Measurements from ENCODE around the gene CPLX3. TPM values are rescaled to one million over a fixed set of nuclear protein-coding genes. Genes with fewer than 3 reads are reported as not detected.

CPLX3 gene
- total RNA-seq, 1 donor from 2014 or later: not detected

DNA sequence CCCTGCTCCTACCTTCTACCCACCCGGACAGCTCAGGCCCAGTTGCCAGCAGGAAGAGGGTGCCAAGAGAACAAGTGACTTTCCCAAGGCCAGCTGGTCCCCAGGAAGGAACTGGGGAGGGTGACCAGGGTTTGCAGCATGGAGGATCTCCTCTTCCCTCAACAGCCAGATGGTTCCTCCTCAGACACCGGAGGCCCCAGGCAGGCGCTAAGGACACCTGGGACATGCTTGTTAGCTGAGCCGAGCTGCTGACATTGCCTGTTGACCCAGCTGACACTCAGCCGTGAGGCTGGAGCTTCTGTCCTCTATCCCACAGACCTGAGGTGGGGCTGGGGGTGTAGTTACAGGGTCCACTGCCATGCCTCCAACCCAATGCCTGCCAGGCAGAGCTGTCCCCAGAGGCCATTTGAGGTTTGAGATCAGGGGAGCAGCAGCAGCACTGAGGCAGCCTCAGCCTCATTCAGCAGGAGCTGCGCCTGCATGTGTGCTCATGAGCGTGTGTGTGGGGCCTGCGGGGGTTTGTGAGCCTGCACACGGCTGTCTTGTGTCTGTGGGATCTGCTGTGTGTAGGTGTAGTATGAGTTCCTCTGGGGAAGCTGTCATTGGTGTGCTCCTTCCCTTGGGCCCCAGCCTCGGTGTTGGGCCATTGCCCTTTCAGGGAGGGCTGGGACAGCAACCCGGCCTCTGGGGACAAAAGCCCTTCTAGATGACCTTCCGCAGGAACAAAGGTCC lies 7.1 kb downstream of the CPLX3 start:
- no peaks in the 10 kb centered on the region for H3K9me3 ChIP-seq (ENCODE audit: control insufficient read depth in 3 of 3, low read length in 3 of 3)

DNA sequence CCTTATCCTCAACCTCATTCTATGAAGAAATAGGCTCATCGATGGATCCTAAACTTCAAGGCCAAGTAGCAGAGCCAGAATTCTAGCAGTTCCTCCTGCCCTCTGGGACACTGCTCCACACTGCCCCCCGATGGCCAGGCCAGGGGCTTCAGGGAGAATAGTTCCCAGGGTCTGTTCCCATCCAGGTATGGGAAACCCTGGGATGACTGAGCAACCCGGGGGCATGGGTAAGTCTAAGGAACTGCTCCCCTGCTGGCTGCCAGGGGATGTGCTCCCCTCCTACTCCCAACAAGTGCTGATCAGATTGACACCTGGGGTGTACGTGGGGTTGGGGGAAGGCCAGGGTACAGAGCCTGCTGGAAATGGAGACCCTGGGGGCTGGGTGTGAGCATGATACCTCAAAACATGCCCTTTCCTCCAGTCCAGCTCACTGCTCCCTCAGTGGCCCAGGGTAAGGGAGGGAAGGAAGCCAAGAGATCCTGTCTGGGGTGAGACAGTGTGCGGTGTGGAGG lies 8.9 kb downstream of the CPLX3 start:
- Histone ChIP-seq H3K9ac (ENCODE audit: low read depth in 1 of 3, low read length in 3 of 3) (peak overlapping the region in 1 of 3 donors; percentile 3), H3K27me3 (ENCODE audit: control insufficient read depth in 3 of 3, insufficient read depth in 3 of 3, low read length in 3 of 3) (no peaks in the 10 kb centered on the region), H3K9me3 (ENCODE audit: control insufficient read depth in 3 of 3, low read length in 3 of 3) (no peaks in the 10 kb centered on the region), H3K27ac (ENCODE audit: low read depth, low read length) (no peak overlapping the region), H3K4me1 (ENCODE audit: control insufficient read depth in 3 of 3, insufficient read depth in 3 of 3, low read length in 3 of 3) (peaks cover 5 to 34% (median 30%) of the 10 kb centered on the region in 3 donors), H3K4me3 (ENCODE audit: low read length in 3 of 3) (no peak overlapping the region), H3K36me3 (ENCODE audit: control insufficient read depth in 3 of 3, insufficient read depth in 3 of 3, low read length in 3 of 3) (peaks cover 11 to 37% (median 24%) of the 10 kb centered on the region in 3 donors)

More for the DNA sequence above, 7.1 kb downstream of the CPLX3 start:
- Histone ChIP-seq H3K27ac (ENCODE audit: low read depth, low read length) (no peak overlapping the region), H3K27me3 (ENCODE audit: control insufficient read depth in 3 of 3, insufficient read depth in 3 of 3, low read length in 3 of 3) (peaks cover 0 to 2% (median 2%) of the 10 kb centered on the region in 3 donors), H3K4me1 (ENCODE audit: control insufficient read depth in 3 of 3, insufficient read depth in 3 of 3, low read length in 3 of 3) (peaks cover 5 to 34% (median 31%) of the 10 kb centered on the region in 3 donors), H3K4me3 (ENCODE audit: low read length in 3 of 3) (no peak overlapping the region), H3K9ac (ENCODE audit: low read depth in 1 of 3, low read length in 3 of 3) (no peak overlapping the region), H3K36me3 (ENCODE audit: control insufficient read depth in 3 of 3, insufficient read depth in 3 of 3, low read length in 3 of 3) (peaks cover 8 to 20% (median 15%) of the 10 kb centered on the region in 3 donors)

DNA sequence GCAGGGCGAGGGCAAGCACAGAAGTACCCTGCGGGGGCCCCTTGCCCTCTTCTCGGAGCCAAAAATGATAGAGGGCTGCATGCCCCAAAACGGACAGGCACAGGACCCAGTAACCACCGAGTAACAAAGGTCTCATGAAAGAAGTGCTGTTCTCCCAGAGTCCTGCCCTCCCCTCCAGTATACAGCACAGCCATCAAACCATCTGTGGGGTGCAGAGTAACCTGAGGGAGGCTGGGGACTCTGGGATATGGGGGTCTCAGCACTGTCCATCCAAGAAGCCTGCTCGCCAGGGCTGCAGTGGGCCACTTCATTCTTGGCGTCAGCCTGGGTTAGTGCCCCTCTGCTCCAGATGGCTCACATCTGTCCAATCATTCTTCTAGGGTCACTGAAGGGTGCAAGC lies 10.4 kb downstream of the CPLX3 start:
- no peaks in the 10 kb centered on the region for H3K9me3 ChIP-seq (ENCODE audit: control insufficient read depth in 3 of 3, low read length in 3 of 3)
- no peaks in the 10 kb centered on the region for H3K27me3 ChIP-seq (ENCODE audit: control insufficient read depth in 3 of 3, insufficient read depth in 3 of 3, low read length in 3 of 3)
- peaks cover 8 to 24% (median 17%) of the 10 kb centered on the region in 3 donors for H3K4me1 ChIP-seq (ENCODE audit: control insufficient read depth in 3 of 3, insufficient read depth in 3 of 3, low read length in 3 of 3)
- H3K9ac ChIP-seq (ENCODE audit: low read depth in 1 of 3, low read length in 3 of 3): no peak overlapping the region
- no peak overlapping the region for H3K4me3 ChIP-seq (ENCODE audit: low read length in 3 of 3)
- H3K27ac ChIP-seq (ENCODE audit: low read depth, low read length): no peak overlapping the region
- peaks cover 22 to 45% (median 34%) of the 10 kb centered on the region in 3 donors for H3K36me3 ChIP-seq (ENCODE audit: control insufficient read depth in 3 of 3, insufficient read depth in 3 of 3, low read length in 3 of 3)

DNA sequence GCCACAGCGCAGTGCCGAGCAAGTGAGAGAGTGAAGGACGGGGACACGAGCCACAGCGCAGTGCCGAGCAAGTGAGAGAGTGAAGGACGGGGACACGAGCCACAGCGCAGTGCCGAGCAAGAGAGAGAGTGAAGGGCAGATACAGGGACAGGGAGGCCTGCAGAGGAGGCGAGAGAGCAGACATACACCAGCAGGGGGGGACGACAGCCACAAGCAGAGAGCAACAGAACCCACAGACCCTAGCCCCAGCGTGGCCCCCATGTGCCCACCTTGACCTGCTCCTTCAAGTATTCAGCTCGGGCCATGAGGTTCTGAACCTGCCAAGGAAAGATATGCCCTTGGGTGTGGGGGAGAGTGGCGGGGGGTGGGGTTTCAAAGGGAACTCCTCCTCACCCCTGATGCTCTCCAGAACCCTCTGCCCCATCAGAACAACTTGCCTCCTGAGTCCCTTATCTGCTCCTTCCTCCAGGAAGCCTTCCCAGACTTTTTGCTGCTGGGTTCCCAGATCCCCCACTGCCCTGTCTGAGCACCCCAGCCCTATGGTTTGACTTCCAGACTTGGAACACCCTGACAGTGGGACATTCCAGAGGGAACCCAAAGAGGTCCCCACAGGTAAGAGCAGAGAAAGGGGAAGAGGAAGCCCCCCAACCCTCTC lies 11.2 kb downstream of the CPLX3 start:
- Histone ChIP-seq H3K9me3 (ENCODE audit: control insufficient read depth in 3 of 3, low read length in 3 of 3) (no peaks in the 10 kb centered on the region), H3K36me3 (ENCODE audit: control insufficient read depth in 3 of 3, insufficient read depth in 3 of 3, low read length in 3 of 3) (peaks cover 22 to 45% (median 34%) of the 10 kb centered on the region in 3 donors), H3K4me1 (ENCODE audit: control insufficient read depth in 3 of 3, insufficient read depth in 3 of 3, low read length in 3 of 3) (peaks cover 12 to 24% (median 17%) of the 10 kb centered on the region in 3 donors), H3K27me3 (ENCODE audit: control insufficient read depth in 3 of 3, insufficient read depth in 3 of 3, low read length in 3 of 3) (no peaks in the 10 kb centered on the region), H3K9ac (ENCODE audit: low read depth in 1 of 3, low read length in 3 of 3) (no peak overlapping the region), H3K4me3 (ENCODE audit: low read length in 3 of 3) (no peak overlapping the region), H3K27ac (ENCODE audit: low read depth, low read length) (no peak overlapping the region)

DNA sequence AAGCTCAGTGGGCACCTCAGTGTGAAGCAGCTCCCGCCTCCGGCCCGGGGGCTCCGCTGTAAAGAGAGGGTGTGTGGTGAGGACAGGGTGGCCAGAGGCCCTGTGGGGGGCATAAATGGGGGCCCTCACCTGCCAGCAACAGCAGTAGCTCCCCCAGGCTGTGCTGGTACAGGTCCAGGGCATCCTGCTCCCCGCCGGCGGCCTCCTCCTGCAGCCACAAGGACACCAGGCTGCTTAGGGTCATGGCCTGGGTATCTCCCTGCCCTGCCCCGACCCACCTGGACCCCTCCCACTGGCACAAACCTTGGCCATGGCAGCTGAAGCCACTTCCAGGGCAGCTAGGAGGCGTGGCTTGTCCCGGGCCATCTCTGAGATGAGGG lies 11.7 kb downstream of the CPLX3 start:
- Histone ChIP-seq H3K4me3 (ENCODE audit: low read length in 3 of 3) (no peak overlapping the region), H3K36me3 (ENCODE audit: control insufficient read depth in 3 of 3, insufficient read depth in 3 of 3, low read length in 3 of 3) (peaks cover 22 to 45% (median 34%) of the 10 kb centered on the region in 3 donors), H3K4me1 (ENCODE audit: control insufficient read depth in 3 of 3, insufficient read depth in 3 of 3, low read length in 3 of 3) (peaks cover 13 to 20% (median 14%) of the 10 kb centered on the region in 3 donors), H3K27me3 (ENCODE audit: control insufficient read depth in 3 of 3, insufficient read depth in 3 of 3, low read length in 3 of 3) (no peaks in the 10 kb centered on the region), H3K9ac (ENCODE audit: low read depth in 1 of 3, low read length in 3 of 3) (no peak overlapping the region), H3K9me3 (ENCODE audit: control insufficient read depth in 3 of 3, low read length in 3 of 3) (no peaks in the 10 kb centered on the region), H3K27ac (ENCODE audit: low read depth, low read length) (no peak overlapping the region)

DNA sequence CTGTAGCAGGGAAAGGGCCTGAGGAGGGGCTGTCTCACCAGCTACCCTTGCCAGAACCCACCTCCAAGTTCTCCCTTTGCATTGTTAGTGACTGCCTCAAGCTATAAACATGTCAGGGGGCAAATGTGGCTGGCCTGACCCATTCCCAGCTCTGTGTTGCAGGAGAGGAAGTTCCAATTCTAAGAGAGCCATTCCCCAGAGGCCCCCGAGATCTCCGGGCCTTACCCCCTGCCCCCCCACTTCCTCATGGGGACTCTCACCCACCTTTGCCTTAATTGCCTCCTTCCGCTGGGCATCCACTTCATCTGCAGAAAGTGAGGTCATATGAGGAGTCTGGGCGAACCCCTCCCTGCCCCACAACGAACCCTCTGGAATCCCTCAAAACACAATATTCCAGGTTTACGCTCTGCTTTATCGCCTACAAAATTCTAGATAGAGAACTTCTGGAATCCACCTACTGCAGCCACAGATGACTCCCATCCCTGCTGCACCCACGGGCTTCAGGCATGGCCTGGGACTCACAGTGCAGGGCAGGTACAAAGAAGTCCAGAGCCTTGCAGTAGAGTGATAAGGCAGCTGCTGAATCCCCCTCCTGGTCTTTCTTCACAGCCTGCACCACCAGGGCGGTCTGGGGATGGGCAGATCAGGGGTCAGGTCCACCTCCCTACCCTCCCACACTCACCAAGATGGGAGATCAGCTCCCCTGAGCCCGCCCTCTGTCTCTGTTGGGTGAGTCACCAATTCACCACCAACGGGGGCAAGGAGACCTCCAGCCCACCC lies 12.5 kb downstream of the CPLX3 start:
- H3K4me1 ChIP-seq (ENCODE audit: control insufficient read depth in 3 of 3, insufficient read depth in 3 of 3, low read length in 3 of 3): peaks cover 18 to 25% (median 20%) of the 10 kb centered on the region in 3 donors
- no peak overlapping the region for H3K27ac ChIP-seq (ENCODE audit: low read depth, low read length)
- no peaks in the 10 kb centered on the region for H3K27me3 ChIP-seq (ENCODE audit: control insufficient read depth in 3 of 3, insufficient read depth in 3 of 3, low read length in 3 of 3)
- H3K36me3 ChIP-seq (ENCODE audit: control insufficient read depth in 3 of 3, insufficient read depth in 3 of 3, low read length in 3 of 3): peaks cover 22 to 45% (median 34%) of the 10 kb centered on the region in 3 donors
- no peak overlapping the region for H3K9ac ChIP-seq (ENCODE audit: low read depth in 1 of 3, low read length in 3 of 3)
- H3K4me3 ChIP-seq (ENCODE audit: low read length in 3 of 3): no peak overlapping the region
- H3K9me3 ChIP-seq (ENCODE audit: control insufficient read depth in 3 of 3, low read length in 3 of 3): no peaks in the 10 kb centered on the region

DNA sequence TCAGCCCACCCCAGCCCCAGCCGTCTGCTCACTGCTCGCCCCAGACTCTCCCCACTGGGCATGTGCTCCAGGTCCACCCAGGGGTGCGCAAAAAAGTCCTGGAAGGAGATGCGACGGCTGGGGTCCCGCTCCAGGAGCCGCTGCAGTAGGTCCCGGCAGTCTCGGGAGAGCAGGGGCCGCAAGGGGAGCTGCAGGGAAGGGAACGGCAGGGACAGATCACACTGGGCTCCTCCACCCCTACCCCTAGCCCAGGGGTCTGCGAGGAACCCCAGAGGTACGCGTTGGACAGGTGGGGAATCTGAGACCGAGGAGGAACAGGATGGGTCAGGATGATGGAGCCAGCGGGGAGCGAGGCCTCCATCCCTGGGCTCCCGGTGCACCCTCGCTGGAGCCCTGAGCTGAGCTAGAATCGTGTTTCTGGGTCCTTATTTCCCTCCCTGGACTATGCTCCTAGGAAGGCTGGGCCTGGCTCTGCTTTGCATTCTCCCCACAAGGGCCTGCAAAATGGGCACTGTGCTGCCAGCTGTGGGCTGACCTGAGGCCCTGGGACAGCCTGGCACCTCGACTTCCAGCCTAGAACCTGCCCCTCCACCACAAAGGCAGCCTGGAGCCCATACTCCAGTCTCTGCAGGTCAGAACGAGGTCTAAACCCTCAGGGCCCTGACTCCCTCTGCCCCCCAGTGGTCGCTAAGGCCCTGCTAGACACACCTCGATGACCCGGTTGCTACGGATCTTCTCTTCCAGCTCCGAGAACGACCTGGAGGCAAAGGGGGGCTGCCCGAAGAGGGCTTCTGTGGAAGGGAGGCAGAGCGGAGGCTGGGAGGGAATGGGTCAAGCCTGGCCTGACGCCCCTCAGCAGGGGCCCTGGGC lies 13.3 kb downstream of the CPLX3 start:
- Histone ChIP-seq H3K9me3 (ENCODE audit: control insufficient read depth in 3 of 3, low read length in 3 of 3) (no peaks in the 10 kb centered on the region), H3K27me3 (ENCODE audit: control insufficient read depth in 3 of 3, insufficient read depth in 3 of 3, low read length in 3 of 3) (no peaks in the 10 kb centered on the region), H3K36me3 (ENCODE audit: control insufficient read depth in 3 of 3, insufficient read depth in 3 of 3, low read length in 3 of 3) (peaks cover 22 to 51% (median 35%) of the 10 kb centered on the region in 3 donors), H3K4me3 (ENCODE audit: low read length in 3 of 3) (no peak overlapping the region), H3K27ac (ENCODE audit: low read depth, low read length) (no peak overlapping the region), H3K9ac (ENCODE audit: low read depth in 1 of 3, low read length in 3 of 3) (no peak overlapping the region), H3K4me1 (ENCODE audit: control insufficient read depth in 3 of 3, insufficient read depth in 3 of 3, low read length in 3 of 3) (peaks cover 20 to 28% (median 21%) of the 10 kb centered on the region in 3 donors)

DNA sequence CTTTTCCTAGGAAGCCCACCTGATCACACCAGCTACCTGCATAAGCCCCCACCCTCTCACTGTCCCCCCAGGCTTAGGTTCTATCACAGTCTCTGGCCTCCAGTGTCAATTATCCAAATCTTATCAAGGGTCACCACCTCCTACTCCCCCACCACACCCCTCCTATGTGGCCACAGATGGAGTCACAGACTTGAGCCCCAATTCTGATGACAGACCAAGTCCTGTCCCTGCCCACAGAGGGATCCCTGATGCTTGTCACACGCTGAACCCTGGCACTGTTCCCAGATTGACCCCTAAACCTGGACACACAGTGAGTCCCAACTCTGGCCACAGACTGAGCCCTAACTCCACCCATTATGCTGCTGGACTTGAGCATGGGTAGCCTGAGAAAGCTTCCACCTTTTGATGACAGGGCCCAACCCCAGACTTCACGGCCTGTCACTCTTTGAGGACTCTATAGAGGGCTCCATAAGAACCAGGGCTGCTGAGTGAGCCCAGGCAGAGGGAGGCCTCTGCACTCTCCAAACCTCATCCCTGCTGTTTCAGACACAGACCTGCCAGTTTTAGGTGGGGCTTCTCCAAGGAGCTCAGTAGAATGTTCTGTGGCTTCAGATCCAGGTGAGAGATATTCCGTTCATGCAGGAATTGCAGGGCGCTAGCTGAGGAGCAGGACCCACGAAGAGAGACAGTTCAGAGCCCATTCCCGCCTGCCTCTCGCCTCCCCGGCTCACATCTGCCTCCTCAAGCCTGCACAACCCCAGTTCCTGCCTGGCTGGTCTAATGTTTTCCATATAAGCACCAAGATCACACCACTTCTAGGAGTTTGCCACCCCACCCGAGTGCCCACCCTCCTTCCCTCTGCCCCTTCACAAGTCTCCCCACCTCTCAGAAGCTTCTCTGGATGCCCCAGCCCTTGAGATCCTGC lies 14.7 kb downstream of the CPLX3 start:
- Histone ChIP-seq H3K9me3 (ENCODE audit: control insufficient read depth in 3 of 3, low read length in 3 of 3) (no peaks in the 10 kb centered on the region), H3K27ac (ENCODE audit: low read depth, low read length) (no peak overlapping the region), H3K4me1 (ENCODE audit: control insufficient read depth in 3 of 3, insufficient read depth in 3 of 3, low read length in 3 of 3) (peaks cover 20 to 23% (median 23%) of the 10 kb centered on the region in 3 donors), H3K36me3 (ENCODE audit: control insufficient read depth in 3 of 3, insufficient read depth in 3 of 3, low read length in 3 of 3) (peaks cover 28 to 54% (median 36%) of the 10 kb centered on the region in 3 donors), H3K27me3 (ENCODE audit: control insufficient read depth in 3 of 3, insufficient read depth in 3 of 3, low read length in 3 of 3) (no peaks in the 10 kb centered on the region), H3K4me3 (ENCODE audit: low read length in 3 of 3) (no peak overlapping the region), H3K9ac (ENCODE audit: low read depth in 1 of 3, low read length in 3 of 3) (no peak overlapping the region)
